Neural cell (in vitro differentiated cells): Measurements from ENCODE around the gene ANKS1B.

ENCODE experiments used
- CTCF ChIP-seq: fragments of 450-650 bp; IDR thresholded peaks from 2 replicates; pipeline ENCODE4 v1.5.1; 2014; ENCODE audit warnings: antibody characterized with exemption, mild to moderate bottlenecking, moderate library complexity; ENCODE audit not compliant: poor library complexity, severe bottlenecking
- EP300 ChIP-seq: fragments of 450-650 bp; conservative IDR thresholded peaks from 2 replicates; pipeline ENCODE4 v1.6.1; 2014; ENCODE audit warnings: antibody characterized with exemption, mild to moderate bottlenecking, moderate library complexity; ENCODE audit not compliant: poor library complexity, severe bottlenecking
- EZH2 ChIP-seq: fragments of 200-600, 300-800 bp; shearing (Covaris generic), sonication (generic); IDR thresholded peaks from 2 replicates; pipeline ENCODE4 v1.6.1; 2014; ENCODE audit warnings: antibody characterized with exemption, low read length, borderline replicate concordance, mild to moderate bottlenecking; ENCODE audit not compliant: insufficient read depth, poor library complexity, severe bottlenecking
- MXI1 ChIP-seq: fragments of 450-650 bp; conservative IDR thresholded peaks from 2 replicates; pipeline ENCODE4 v1.6.1; 2014; ENCODE audit warnings: antibody characterized with exemption, mild to moderate bottlenecking; ENCODE audit not compliant: poor library complexity, severe bottlenecking
- POLR2AphosphoS5 ChIP-seq: IDR thresholded peaks from 2 replicates; pipeline ENCODE4 v1.6.1; 2012
- RAD21 ChIP-seq: fragments of 450-650 bp; conservative IDR thresholded peaks from 2 replicates; pipeline ENCODE4 v1.6.1; 2014; ENCODE audit warnings: antibody characterized with exemption, mild to moderate bottlenecking, moderate library complexity
- REST ChIP-seq: IDR thresholded peaks from 2 replicates; pipeline ENCODE4 v1.6.1; 2012; ENCODE audit warnings: borderline replicate concordance
- SMC3 ChIP-seq: fragments of 450-650 bp; conservative IDR thresholded peaks from 2 replicates; pipeline ENCODE4 v1.6.1; 2014; ENCODE audit warnings: antibody characterized with exemption, mild to moderate bottlenecking, moderate library complexity; ENCODE audit not compliant: poor library complexity
- TAF1 ChIP-seq: IDR thresholded peaks from 2 replicates; pipeline ENCODE4 v1.6.1; 2012; ENCODE audit warnings: low read depth

GRCh38 chr12:99997806-99998205 lies 13.1 kb upstream of the ANKS1B start:
- TF ChIP-seq CTCF (no peak), EZH2 (no peak), REST (no peak), POLR2AphosphoS5 (no peak), SMC3 (no peak), TAF1 (no peak), RAD21 (no peak), EP300 (no peak), MXI1 (no peak)
